D721Med (cell line): Measurements from ENCODE around the gene RBMX.
"Not testable (repeated sequence)": the region's sequence is repeated elsewhere in the genome, so short reads cannot be mapped to it uniquely, and the experiment has no call there.

Experiments
- DNase-seq: peaks from one replicate; pipeline ENCODE4 v3.0.0; 2011; ENCODE audit warnings: low spot score; ENCODE audit not compliant: insufficient read length
- FAIRE-seq: peaks from 2 replicates; lab custom pipeline; 2011; peaks lifted over from hg19 to GRCh38; lab: Jason Lieb, UNC
- TF ChIP-seq, protein P1 (sequence below): IDR thresholded peaks from 2 replicates; pipeline ENCODE4 v1.5.1; 2012; ENCODE audit warnings: mild to moderate bottlenecking, control low read depth; ENCODE audit not compliant: insufficient read depth; ENCODE audit errors: missing control alignments

RBMX gene

GRCh38 chrX:136892412-136892811 lies 11.9 kb upstream of the RBMX start:
- TF ChIP-seq, protein P1, sequence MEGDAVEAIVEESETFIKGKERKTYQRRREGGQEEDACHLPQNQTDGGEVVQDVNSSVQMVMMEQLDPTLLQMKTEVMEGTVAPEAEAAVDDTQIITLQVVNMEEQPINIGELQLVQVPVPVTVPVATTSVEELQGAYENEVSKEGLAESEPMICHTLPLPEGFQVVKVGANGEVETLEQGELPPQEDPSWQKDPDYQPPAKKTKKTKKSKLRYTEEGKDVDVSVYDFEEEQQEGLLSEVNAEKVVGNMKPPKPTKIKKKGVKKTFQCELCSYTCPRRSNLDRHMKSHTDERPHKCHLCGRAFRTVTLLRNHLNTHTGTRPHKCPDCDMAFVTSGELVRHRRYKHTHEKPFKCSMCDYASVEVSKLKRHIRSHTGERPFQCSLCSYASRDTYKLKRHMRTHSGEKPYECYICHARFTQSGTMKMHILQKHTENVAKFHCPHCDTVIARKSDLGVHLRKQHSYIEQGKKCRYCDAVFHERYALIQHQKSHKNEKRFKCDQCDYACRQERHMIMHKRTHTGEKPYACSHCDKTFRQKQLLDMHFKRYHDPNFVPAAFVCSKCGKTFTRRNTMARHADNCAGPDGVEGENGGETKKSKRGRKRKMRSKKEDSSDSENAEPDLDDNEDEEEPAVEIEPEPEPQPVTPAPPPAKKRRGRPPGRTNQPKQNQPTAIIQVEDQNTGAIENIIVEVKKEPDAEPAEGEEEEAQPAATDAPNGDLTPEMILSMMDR: no peak
- DNase-seq: no peak
- no peak for FAIRE-seq

DNA sequence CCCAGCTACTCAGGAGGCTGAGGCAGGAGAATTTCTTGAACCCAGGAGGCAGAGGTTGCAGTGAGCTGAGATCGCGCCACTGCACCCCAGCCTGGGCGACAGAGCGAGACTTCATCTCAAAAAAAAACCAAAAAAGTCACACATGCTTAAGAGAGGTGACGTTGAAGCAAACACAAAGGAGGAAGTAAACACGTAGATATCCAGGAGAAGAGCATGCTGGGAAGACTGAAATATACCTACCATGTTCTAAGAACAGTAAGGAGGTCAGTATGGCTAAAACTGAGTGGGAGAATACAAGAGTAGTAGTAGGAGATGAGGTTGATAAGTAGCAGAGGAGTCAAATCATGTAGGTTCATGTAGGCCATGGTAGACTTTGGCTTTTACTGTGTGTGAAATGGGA lies 10.1 kb upstream of the RBMX start:
- FAIRE-seq: not testable (repeated sequence)

GRCh38 chrX:136889269-136889668 lies 8.7 kb upstream of the RBMX start:
- FAIRE-seq: no peak
- DNase-seq: no peak

More for the DNA sequence above, 10.1 kb upstream of the RBMX start:
- DNase-seq: not testable (repeated sequence)

DNA sequence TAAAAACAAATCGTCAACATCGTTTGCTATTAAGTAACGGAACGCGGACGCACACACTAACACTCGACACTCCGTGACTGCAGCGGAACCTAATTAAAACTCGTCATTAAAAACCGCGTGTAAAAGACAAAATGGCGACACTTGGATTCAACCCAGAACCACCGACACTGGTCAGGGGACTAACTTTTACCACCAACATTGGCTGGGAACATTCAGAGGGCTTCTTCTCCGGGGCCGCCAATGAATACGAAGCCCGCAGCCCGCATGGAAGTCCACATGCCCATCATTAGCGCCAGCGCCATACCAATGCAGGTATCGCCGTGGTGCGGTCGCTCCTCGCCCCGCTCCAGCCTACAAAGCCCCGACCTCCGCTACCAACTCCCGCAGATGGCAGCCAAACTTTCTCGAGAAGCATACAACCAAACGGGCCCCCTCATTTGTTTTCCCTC lies 498 bp downstream of the RBMX start:
- DNase-seq: no peak
- TF ChIP-seq, protein P1: no peak
- no peak for FAIRE-seq

More at GRCh38 chrX:136889269-136889668, 8.7 kb upstream of the RBMX start:
- TF ChIP-seq, protein P1: no peak

DNA sequence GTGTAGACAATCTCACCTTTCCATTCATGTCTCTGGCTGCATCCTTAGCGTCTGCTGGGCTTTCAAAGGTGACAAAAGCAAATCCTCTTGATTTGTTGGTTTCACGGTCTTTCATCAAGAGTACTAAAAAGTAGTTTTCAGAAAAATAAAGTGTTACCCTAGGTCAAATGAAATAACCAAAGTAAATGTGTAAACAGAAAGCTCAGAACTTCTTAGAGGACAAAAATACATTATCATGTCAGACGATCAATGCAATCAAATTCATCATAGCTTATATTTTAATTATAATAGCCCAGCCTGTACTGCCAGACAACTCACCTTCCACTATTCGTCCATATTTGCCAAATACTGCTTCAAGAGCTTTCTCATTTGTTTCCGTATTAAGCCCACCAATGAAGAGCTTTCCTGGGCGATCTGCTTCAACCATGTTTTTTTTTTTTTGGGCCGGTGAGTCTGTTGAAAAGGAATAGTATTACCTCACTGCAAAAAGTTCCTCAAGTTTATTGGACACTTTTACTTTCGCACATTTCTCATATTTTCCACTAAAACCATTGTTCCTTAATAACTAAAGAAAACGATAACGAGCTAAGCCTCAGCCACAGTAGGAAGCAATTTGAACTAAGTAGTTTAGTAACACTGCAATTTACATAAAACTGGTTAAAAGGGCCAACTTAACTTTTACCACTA lies 1.4 kb downstream of the RBMX start:
- TF ChIP-seq, protein P1: no peak
- FAIRE-seq (no peak), DNase-seq (no peak)

DNA sequence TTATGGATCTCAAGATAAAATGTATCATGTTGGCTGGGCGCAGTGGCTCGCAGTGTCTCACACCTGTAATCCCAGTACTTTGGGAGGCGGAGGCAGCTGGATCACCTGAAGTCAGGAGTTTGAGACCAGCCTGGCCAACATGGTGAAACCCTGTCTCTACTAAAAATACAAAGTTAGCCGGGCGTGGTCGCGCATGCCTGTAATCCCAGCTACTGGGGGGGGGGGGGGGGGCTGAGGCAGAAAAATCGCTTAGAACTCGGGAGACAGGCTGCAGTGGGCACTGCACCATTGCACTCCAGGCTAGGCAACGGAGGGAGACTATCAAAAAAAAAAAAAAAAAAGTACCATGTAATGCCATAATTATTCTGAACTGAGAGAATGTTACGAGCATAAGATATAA lies 2.1 kb downstream of the RBMX start:
- FAIRE-seq (no peak), DNase-seq (no peak)
- TF ChIP-seq, protein P1: no peak

DNA sequence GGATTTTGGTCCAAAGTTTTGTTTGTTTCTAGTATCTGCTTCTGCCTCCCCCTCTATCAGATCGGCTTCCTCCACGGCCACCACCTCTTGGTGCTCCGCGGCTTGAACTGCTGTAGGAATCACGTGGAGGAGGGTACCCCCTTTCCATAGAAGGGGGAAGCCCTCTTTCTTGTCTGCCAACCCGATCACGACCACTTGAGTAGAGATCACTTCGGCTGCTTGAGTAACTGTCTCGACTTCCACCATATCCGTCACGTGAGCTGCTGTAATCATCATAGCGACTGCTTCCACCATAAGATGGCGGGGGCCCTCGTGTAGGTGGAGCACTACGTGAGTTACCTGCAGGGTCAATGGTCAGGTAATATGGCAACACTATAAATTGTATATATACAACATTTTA lies 6.4 kb downstream of the RBMX start:
- DNase-seq: not testable (repeated sequence)
- FAIRE-seq: peak; percentile 11

DNA sequence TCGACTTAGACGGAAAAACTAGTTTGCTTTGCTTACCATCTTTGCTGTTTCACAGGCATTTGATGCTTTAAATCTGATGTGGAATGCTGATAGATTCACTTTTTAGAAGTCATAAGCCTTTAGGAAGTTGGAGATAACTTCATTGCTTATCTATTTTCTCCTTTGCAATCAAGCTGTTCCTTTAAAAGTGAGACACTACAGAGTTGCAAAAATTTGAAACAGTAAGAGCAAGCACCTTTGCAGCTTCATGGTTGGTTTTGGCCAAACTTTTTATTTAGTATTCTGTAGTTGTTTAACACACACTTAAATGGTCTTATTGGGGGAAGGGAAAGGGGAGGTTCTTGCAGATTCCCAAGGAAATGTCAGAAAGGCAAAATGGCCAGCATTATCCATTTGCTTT lies 7.3 kb downstream of the RBMX start:
- not testable (repeated sequence) for FAIRE-seq

More for the DNA sequence above, 7.3 kb downstream of the RBMX start:
- DNase-seq: not testable (repeated sequence)
